Measurements from ENCODE around the gene TMED5. TPM values are rescaled to one million over a fixed set of nuclear protein-coding genes. Genes with fewer than 3 reads are reported as not detected.
"Not testable (repeated sequence)": the region's sequence is repeated elsewhere in the genome, so short reads cannot be mapped to it uniquely, and the experiment has no call there.

The TMED5 gene
- 10 to 100 TPM; 43.8 to 61.4 (median 49.2) TPM for polyA plus RNA-seq (ENCODE audit: insufficient read depth in 1 of 5, insufficient read length in 5 of 5, low replicate concordance in 1 of 5)
- long read RNA-seq, donor 1, full-length matches to known transcripts = 29 of 29 reads
- long read RNA-seq, donor 1, partial matches to known transcripts = 0 of 29 reads
- long read RNA-seq, donor 1, other reads (novel, unspliced or antisense) = 0 of 29 reads
- long read RNA-seq, donor 2, full-length matches to known transcripts = 10 of 10 reads
- long read RNA-seq, donor 2, partial matches to known transcripts = 0 of 10 reads
- long read RNA-seq, donor 2, other reads (novel, unspliced or antisense) = 0 of 10 reads
- long read RNA-seq, donor 3, full-length matches to known transcripts = 10 of 10 reads
- long read RNA-seq, donor 3, partial matches to known transcripts = 0 of 10 reads
- long read RNA-seq, donor 3, other reads (novel, unspliced or antisense) = 0 of 10 reads
- long read RNA-seq, donor 4, full-length matches to known transcripts = 11 of 45 reads
- long read RNA-seq, donor 4, partial matches to known transcripts = 34 of 45 reads
- long read RNA-seq, donor 4, other reads (novel, unspliced or antisense) = 0 of 45 reads
- long read RNA-seq, donor 5, full-length matches to known transcripts = 25 of 25 reads
- long read RNA-seq, donor 5, partial matches to known transcripts = 0 of 25 reads
- long read RNA-seq, donor 5, other reads (novel, unspliced or antisense) = 0 of 25 reads
- long read RNA-seq, donor 6, full-length matches to known transcripts = 27 of 27 reads
- long read RNA-seq, donor 6, partial matches to known transcripts = 0 of 27 reads
- long read RNA-seq, donor 6, other reads (novel, unspliced or antisense) = 0 of 27 reads
- long read RNA-seq, donor 7, full-length matches to known transcripts = 22 of 22 reads
- long read RNA-seq, donor 7, partial matches to known transcripts = 0 of 22 reads
- long read RNA-seq, donor 7, other reads (novel, unspliced or antisense) = 0 of 22 reads
- long read RNA-seq, donor 8, full-length matches to known transcripts = 5 of 5 reads
- long read RNA-seq, donor 8, partial matches to known transcripts = 0 of 5 reads
- long read RNA-seq, donor 8, other reads (novel, unspliced or antisense) = 0 of 5 reads

GRCh38 chr1:93179886-93180722 lies at the start of gene TMED5:
Gene TMED5 (minus strand): TSS chr1:93180413. CDS start chr1:93180242, 171 bp downstream.
- peak; percentile 97 to 98 for DNase-seq

GRCh38 chr1:93223023-93223675 lies 42.9 kb upstream of the TMED5 start:
- no peak for DNase-seq

- no peak for DNase-seq
Measured at GRCh38 chr1:93221913-93222312, 41.7 kb upstream of the TMED5 start.

GRCh38 chr1:93220716-93221115 lies 40.5 kb upstream of the TMED5 start:
- DNase-seq = not testable (repeated sequence)

- DNase-seq = no peak
Measured at GRCh38 chr1:93219443-93219842, 39.2 kb upstream of the TMED5 start.

GRCh38 chr1:93215322-93215721 lies 35.1 kb upstream of the TMED5 start:
- no peak for DNase-seq

GRCh38 chr1:93207211-93207610 lies 27.0 kb upstream of the TMED5 start:
- DNase-seq = no peak

- no peak for DNase-seq
Measured at GRCh38 chr1:93206567-93206954, 26.3 kb upstream of the TMED5 start.

- no peak for DNase-seq
Measured at GRCh38 chr1:93205892-93206566, 25.8 kb upstream of the TMED5 start.

GRCh38 chr1:93200714-93201113 lies 20.5 kb upstream of the TMED5 start:
- no peak for DNase-seq

GRCh38 chr1:93200086-93200620 lies 19.9 kb upstream of the TMED5 start:
- DNase-seq = no peak

- DNase-seq = no peak
Measured at GRCh38 chr1:93199150-93199549, 18.9 kb upstream of the TMED5 start.

- no peak for DNase-seq
Measured at GRCh38 chr1:93196591-93196990, 16.4 kb upstream of the TMED5 start.

GRCh38 chr1:93194231-93194990 lies 14.2 kb upstream of the TMED5 start:
- DNase-seq = no peak

GRCh38 chr1:93190432-93190831 lies 10.2 kb upstream of the TMED5 start:
- no peak for DNase-seq

- no peak for DNase-seq
Measured at GRCh38 chr1:93186667-93187066, 6.5 kb upstream of the TMED5 start.

GRCh38 chr1:93180723-93181613 lies 755 bp upstream of the TMED5 start, which contains the start of gene CCDC18:
Gene CCDC18 (plus strand): TSS chr1:93180724. CDS start chr1:93183362, 2,638 bp downstream.
- DNase-seq = no peak

- DNase-seq = peak in 1 of 2 donors; percentile 8
Measured at GRCh38 chr1:93178418-93178817, 1.8 kb downstream of the TMED5 start.

All from right lung (tissue), 10 donors.